K562 (cell line): ENCODE measurements around the gene CTNNBL1. TPM values are rescaled to one million over a fixed set of nuclear protein-coding genes. Genes with fewer than 3 reads are reported as not detected.

Source experiments
- MEF2A ChIP-seq: IDR thresholded peaks from 2 replicates; pipeline ENCODE4 v1.6.1; 2011; ENCODE audit warnings: low read depth, mild to moderate bottlenecking, low read length, moderate library complexity; ENCODE audit not compliant: control insufficient read depth
- PCBP2 ChIP-seq: fragments of 200-400 bp; formaldehyde crosslinking; IDR thresholded peaks from 2 replicates; pipeline ENCODE4 v1.6.1; 2018; ENCODE audit warnings: low read length, low read depth, mild to moderate bottlenecking, moderate library complexity; ENCODE audit not compliant: poor library complexity, severe bottlenecking
- TBP ChIP-seq: optimal IDR thresholded peaks from 2 replicates; pipeline ENCODE3; 2011; ENCODE audit warnings: low read depth, low read length, improper control_type of control experiment
- ZNF232 ChIP-seq: sonication (generic); formaldehyde crosslinking; IDR thresholded peaks from 2 replicates; pipeline ENCODE4 v1.8.0; 2022; ENCODE audit warnings: mild to moderate bottlenecking, missing genetic modification reagents
- ZNF764 ChIP-seq: fragments of 250-450 bp; sonication (Bioruptor Pico); IDR thresholded peaks from 2 replicates; pipeline ENCODE4 v1.4.0; 2020; ENCODE audit warnings: low read depth, mild to moderate bottlenecking, moderate library complexity
- polyA plus RNA-seq, 8 experiments: library from polyadenylated mRNA; depleted of rRNA in 4 of 8; stranded (reverse) in 5 of 8; unstranded in 3 of 8; fragments of >200 nt; fragmentation: Nextera tagmentation in 2 of 8; fragmentation: Illumina TruSeq in 1 of 8; extraction: Ambion mirVana in 2 of 8; extraction: Trizol in 1 of 8; gene quantifications; 2 replicates each; pipeline versions ENCODE4 v1.2.1 to v1.2.3, GENCODE V29; 2011 to 2014; ENCODE audit warnings: inconsistent platforms in 1 of 8, missing spikeins in 1 of 8
- total RNA-seq, 7 experiments: library from RNA; depleted of rRNA in 6 of 7; stranded (reverse); fragments of >200 nt in 6 of 7; fragmentation: Illumina TruSeq in 2 of 7; extraction: Trizol in 2 of 7; gene quantifications; 2 replicates each; pipeline versions ENCODE4 v1.2.1 to v1.2.3, GENCODE V29; 2011 to 2021; ENCODE audit warnings: low replicate concordance in 1 of 7
- TF ChIP-seq, protein P1 (sequence below): fragments of 450-650 bp; IDR thresholded peaks from 2 replicates; pipeline ENCODE4 v1.6.1; 2017; ENCODE audit warnings: mild to moderate bottlenecking, moderate library complexity
- TF ChIP-seq, protein P2 (sequence below): IDR thresholded peaks from 3 replicates; pipeline ENCODE4 v1.6.1; 2011; ENCODE audit warnings: borderline replicate concordance, mild to moderate bottlenecking; ENCODE audit not compliant: insufficient read length, insufficient read depth
- TF ChIP-seq, protein P3 (sequence below), 2 experiments: fragments of 450-650 bp; IDR thresholded peaks; 2 replicates each; pipeline ENCODE4 v1.6.1; 2018; ENCODE audit warnings: mild to moderate bottlenecking in 2 of 2, low read depth in 1 of 2; ENCODE audit not compliant: partially characterized antibody in 2 of 2
- TF ChIP-seq, protein P4 (sequence below): fragments of 200-800 bp; sonication (Bioruptor generic); IDR thresholded peaks from 2 replicates; pipeline ENCODE4 v1.6.1; 2016; ENCODE audit warnings: missing genetic modification characterization, missing compliant biosample characterization

CTNNBL1 gene
- total and polyA plus RNA-seq, 9 of the 15 experiments (the other 6 are each of a cell fraction or from before 2014, with no cell fraction given): 32.4 to 85.6 (median 43.6) TPM

DNA sequence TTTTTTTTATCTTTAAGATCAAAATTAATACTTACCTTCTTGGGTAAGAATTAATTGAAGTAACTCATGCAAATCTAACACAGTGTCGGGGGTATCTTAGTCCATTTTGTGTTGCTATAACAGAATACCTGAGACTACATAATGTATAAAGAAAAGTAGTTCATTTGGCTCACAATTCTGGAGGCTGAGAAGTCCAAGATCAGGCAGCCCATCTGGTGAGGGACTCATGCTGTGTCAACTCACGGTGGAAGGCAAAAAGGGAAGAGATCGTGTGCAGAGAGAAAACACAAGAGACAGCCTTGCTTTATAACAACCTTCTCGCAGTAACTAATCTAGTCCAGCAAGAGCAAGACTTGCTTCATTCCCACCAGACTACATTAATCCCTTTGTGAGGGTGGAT, 116.2 kb downstream of the CTNNBL1 start (continued):
- TF ChIP-seq ZNF764 (CRISPR knock-in tag) (no peak), ZNF232 (CRISPR knock-in tag) (no peak), MEF2A (no peak), PCBP2 (no peak), TBP (no peak)
- TF ChIP-seq, protein P1, sequence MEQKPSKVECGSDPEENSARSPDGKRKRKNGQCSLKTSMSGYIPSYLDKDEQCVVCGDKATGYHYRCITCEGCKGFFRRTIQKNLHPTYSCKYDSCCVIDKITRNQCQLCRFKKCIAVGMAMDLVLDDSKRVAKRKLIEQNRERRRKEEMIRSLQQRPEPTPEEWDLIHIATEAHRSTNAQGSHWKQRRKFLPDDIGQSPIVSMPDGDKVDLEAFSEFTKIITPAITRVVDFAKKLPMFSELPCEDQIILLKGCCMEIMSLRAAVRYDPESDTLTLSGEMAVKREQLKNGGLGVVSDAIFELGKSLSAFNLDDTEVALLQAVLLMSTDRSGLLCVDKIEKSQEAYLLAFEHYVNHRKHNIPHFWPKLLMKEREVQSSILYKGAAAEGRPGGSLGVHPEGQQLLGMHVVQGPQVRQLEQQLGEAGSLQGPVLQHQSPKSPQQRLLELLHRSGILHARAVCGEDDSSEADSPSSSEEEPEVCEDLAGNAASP: no peak
- TF ChIP-seq, protein P2, sequence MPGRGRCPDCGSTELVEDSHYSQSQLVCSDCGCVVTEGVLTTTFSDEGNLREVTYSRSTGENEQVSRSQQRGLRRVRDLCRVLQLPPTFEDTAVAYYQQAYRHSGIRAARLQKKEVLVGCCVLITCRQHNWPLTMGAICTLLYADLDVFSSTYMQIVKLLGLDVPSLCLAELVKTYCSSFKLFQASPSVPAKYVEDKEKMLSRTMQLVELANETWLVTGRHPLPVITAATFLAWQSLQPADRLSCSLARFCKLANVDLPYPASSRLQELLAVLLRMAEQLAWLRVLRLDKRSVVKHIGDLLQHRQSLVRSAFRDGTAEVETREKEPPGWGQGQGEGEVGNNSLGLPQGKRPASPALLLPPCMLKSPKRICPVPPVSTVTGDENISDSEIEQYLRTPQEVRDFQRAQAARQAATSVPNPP: no peak
- TF ChIP-seq, protein P3, sequence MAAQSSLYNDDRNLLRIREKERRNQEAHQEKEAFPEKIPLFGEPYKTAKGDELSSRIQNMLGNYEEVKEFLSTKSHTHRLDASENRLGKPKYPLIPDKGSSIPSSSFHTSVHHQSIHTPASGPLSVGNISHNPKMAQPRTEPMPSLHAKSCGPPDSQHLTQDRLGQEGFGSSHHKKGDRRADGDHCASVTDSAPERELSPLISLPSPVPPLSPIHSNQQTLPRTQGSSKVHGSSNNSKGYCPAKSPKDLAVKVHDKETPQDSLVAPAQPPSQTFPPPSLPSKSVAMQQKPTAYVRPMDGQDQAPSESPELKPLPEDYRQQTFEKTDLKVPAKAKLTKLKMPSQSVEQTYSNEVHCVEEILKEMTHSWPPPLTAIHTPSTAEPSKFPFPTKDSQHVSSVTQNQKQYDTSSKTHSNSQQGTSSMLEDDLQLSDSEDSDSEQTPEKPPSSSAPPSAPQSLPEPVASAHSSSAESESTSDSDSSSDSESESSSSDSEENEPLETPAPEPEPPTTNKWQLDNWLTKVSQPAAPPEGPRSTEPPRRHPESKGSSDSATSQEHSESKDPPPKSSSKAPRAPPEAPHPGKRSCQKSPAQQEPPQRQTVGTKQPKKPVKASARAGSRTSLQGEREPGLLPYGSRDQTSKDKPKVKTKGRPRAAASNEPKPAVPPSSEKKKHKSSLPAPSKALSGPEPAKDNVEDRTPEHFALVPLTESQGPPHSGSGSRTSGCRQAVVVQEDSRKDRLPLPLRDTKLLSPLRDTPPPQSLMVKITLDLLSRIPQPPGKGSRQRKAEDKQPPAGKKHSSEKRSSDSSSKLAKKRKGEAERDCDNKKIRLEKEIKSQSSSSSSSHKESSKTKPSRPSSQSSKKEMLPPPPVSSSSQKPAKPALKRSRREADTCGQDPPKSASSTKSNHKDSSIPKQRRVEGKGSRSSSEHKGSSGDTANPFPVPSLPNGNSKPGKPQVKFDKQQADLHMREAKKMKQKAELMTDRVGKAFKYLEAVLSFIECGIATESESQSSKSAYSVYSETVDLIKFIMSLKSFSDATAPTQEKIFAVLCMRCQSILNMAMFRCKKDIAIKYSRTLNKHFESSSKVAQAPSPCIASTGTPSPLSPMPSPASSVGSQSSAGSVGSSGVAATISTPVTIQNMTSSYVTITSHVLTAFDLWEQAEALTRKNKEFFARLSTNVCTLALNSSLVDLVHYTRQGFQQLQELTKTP (IDR thresholded peaks at IDR 0.05; ENCODE audit: low read depth in 1 of 2, partially characterized antibody in 2 of 2): no peak
- TF ChIP-seq, protein P4, sequence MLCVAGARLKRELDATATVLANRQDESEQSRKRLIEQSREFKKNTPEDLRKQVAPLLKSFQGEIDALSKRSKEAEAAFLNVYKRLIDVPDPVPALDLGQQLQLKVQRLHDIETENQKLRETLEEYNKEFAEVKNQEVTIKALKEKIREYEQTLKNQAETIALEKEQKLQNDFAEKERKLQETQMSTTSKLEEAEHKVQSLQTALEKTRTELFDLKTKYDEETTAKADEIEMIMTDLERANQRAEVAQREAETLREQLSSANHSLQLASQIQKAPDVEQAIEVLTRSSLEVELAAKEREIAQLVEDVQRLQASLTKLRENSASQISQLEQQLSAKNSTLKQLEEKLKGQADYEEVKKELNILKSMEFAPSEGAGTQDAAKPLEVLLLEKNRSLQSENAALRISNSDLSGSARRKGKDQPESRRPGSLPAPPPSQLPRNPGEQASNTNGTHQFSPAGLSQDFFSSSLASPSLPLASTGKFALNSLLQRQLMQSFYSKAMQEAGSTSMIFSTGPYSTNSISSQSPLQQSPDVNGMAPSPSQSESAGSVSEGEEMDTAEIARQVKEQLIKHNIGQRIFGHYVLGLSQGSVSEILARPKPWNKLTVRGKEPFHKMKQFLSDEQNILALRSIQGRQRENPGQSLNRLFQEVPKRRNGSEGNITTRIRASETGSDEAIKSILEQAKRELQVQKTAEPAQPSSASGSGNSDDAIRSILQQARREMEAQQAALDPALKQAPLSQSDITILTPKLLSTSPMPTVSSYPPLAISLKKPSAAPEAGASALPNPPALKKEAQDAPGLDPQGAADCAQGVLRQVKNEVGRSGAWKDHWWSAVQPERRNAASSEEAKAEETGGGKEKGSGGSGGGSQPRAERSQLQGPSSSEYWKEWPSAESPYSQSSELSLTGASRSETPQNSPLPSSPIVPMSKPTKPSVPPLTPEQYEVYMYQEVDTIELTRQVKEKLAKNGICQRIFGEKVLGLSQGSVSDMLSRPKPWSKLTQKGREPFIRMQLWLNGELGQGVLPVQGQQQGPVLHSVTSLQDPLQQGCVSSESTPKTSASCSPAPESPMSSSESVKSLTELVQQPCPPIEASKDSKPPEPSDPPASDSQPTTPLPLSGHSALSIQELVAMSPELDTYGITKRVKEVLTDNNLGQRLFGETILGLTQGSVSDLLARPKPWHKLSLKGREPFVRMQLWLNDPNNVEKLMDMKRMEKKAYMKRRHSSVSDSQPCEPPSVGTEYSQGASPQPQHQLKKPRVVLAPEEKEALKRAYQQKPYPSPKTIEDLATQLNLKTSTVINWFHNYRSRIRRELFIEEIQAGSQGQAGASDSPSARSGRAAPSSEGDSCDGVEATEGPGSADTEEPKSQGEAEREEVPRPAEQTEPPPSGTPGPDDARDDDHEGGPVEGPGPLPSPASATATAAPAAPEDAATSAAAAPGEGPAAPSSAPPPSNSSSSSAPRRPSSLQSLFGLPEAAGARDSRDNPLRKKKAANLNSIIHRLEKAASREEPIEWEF: no peak
